ENCODE results near the gene IL19.

DNA sequence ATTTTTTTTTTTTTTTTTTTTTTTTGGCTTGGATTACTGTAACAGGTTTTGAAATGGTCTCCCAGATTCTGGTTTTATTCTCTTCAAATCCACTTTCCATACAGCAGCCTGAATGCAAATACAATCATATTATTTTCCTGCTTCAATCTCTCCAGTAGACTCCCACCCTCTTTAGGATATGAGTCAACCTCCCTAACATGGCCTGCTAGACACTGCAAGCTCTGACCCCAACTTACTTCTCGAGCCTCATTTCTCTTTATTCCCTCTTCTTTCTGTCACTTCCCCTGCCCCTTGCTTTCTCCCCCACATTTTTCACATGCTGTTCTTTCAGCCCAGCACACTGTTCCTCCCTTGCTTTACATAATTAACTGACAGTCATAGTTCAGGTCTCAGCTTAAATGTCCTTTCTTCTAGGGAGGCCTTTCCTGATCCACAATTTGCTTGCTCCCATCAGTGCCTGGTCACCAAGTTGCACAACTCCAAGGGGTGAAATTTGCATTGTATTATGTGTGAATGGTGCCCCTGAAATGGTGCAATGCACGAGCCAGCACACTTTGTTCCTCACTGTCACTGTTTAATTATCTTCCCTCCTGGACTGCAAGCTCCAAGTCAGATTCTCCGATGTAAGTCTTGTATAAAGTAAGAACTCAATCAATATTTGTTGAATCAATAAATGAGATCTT is 22.1 kb upstream of the IL19 start:
- TF ChIP-seq REST (IDR thresholded peaks at IDR 0.05) (no peak), GABPA (IDR thresholded peaks at IDR 0.05 in 1 of 2, conservative IDR thresholded peaks at IDR 0.05 in 1 of 2) (no peak), EGR1 (IDR thresholded peaks at IDR 0.05; ENCODE audit: low read depth in 2 of 2) (no peak), HNF4A (conservative IDR thresholded peaks at IDR 0.05) (no peak), RAD21 (IDR thresholded peaks at IDR 0.05) (no peak)
- TF ChIP-seq, protein P1, sequence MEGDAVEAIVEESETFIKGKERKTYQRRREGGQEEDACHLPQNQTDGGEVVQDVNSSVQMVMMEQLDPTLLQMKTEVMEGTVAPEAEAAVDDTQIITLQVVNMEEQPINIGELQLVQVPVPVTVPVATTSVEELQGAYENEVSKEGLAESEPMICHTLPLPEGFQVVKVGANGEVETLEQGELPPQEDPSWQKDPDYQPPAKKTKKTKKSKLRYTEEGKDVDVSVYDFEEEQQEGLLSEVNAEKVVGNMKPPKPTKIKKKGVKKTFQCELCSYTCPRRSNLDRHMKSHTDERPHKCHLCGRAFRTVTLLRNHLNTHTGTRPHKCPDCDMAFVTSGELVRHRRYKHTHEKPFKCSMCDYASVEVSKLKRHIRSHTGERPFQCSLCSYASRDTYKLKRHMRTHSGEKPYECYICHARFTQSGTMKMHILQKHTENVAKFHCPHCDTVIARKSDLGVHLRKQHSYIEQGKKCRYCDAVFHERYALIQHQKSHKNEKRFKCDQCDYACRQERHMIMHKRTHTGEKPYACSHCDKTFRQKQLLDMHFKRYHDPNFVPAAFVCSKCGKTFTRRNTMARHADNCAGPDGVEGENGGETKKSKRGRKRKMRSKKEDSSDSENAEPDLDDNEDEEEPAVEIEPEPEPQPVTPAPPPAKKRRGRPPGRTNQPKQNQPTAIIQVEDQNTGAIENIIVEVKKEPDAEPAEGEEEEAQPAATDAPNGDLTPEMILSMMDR (IDR thresholded peaks at IDR 0.05; ENCODE audit: low read depth, low read length, missing input control): no peak
- TF ChIP-seq, protein P2, sequence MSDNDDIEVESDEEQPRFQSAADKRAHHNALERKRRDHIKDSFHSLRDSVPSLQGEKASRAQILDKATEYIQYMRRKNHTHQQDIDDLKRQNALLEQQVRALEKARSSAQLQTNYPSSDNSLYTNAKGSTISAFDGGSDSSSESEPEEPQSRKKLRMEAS (IDR thresholded peaks at IDR 0.05): no peak
- TF ChIP-seq, protein P3, sequence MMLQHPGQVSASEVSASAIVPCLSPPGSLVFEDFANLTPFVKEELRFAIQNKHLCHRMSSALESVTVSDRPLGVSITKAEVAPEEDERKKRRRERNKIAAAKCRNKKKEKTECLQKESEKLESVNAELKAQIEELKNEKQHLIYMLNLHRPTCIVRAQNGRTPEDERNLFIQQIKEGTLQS (IDR thresholded peaks at IDR 0.05): no peak

Data from liver (tissue), 3 donors.